Body of pancreas (tissue), 4 donors: ENCODE measurements around the gene CHRNB4.

Experiments used
- POLR2A ChIP-seq, 3 donors: fragments of 450-650 bp; IDR thresholded peaks; one replicate each; pipeline ENCODE4 v1.6.1; 2016; ENCODE audit warnings: antibody characterized with exemption in 3 of 3, mild to moderate bottlenecking in 2 of 3
- TF ChIP-seq, protein P1 (sequence below), 7 experiments: fragments of 450-650 bp in 4 of 7; fragments of 200-600 bp in 3 of 7; sonication (generic) in 3 of 7; IDR thresholded peaks; one replicate each; pipeline ENCODE4 v1.5.1; 2016 to 2019; ENCODE audit warnings: antibody characterized with exemption in 7 of 7

DNA sequence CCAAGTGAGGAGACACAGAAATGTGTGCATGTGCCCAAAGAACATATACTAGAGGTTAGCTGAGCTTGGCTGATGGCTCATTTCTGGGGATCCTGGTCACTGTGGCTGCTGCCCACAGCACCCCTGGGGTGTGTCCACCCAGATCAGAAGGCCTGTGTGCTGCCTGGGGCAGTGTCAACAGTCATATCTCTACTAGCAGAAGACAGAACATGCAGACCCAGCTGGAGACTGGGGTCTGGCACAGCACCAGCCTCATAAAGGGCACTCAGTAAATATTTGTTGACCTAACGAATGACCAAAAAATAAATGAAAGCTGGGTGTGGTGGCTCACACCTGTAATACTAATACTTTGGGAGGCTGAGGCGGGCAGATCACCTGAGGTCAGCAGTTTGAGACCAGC is 36.6 kb downstream of the CHRNB4 start:
- TF ChIP-seq, protein P1, sequence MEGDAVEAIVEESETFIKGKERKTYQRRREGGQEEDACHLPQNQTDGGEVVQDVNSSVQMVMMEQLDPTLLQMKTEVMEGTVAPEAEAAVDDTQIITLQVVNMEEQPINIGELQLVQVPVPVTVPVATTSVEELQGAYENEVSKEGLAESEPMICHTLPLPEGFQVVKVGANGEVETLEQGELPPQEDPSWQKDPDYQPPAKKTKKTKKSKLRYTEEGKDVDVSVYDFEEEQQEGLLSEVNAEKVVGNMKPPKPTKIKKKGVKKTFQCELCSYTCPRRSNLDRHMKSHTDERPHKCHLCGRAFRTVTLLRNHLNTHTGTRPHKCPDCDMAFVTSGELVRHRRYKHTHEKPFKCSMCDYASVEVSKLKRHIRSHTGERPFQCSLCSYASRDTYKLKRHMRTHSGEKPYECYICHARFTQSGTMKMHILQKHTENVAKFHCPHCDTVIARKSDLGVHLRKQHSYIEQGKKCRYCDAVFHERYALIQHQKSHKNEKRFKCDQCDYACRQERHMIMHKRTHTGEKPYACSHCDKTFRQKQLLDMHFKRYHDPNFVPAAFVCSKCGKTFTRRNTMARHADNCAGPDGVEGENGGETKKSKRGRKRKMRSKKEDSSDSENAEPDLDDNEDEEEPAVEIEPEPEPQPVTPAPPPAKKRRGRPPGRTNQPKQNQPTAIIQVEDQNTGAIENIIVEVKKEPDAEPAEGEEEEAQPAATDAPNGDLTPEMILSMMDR (IDR thresholded peaks at IDR 0.05): no peak
- TF ChIP-seq POLR2A (IDR thresholded peaks at IDR 0.05): no peak
